Measurements from ENCODE around the gene MECP2.
"Not testable (repeated sequence)": the region's sequence is repeated elsewhere in the genome, so short reads cannot be mapped to it uniquely, and the experiment has no call there.

The MECP2 gene

DNA sequence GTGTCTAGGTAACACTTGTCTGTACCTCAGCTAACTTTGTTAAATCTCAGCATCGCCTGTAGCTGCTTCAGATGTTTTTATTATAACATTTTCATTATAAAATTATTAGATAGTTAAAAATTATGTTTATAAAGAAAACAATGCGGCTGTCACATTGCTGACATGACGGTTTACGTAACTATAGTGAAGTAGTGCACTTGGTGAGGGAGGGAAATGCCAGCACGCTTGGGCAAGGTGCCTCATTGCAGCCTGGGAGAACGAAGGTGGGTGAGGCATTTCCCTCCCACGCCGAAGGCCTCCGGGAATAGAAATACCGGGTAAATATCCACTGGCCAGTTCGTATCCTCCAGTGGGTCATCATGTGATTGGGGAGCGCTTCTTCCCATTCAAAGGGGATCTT, 109.0 kb downstream of the MECP2 start:
- H3K27me3 ChIP-seq: no peaks in the 10 kb centered on the region
- H3K9me3 ChIP-seq: no peaks in the 10 kb centered on the region
- TF ChIP-seq, protein P1, sequence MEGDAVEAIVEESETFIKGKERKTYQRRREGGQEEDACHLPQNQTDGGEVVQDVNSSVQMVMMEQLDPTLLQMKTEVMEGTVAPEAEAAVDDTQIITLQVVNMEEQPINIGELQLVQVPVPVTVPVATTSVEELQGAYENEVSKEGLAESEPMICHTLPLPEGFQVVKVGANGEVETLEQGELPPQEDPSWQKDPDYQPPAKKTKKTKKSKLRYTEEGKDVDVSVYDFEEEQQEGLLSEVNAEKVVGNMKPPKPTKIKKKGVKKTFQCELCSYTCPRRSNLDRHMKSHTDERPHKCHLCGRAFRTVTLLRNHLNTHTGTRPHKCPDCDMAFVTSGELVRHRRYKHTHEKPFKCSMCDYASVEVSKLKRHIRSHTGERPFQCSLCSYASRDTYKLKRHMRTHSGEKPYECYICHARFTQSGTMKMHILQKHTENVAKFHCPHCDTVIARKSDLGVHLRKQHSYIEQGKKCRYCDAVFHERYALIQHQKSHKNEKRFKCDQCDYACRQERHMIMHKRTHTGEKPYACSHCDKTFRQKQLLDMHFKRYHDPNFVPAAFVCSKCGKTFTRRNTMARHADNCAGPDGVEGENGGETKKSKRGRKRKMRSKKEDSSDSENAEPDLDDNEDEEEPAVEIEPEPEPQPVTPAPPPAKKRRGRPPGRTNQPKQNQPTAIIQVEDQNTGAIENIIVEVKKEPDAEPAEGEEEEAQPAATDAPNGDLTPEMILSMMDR (IDR thresholded peaks at IDR 0.05): no peak
- H3K36me3 ChIP-seq: no peaks in the 10 kb centered on the region
- peaks cover 33 to 43% of the 10 kb centered on the region in 2 experiments for H3K4me1 ChIP-seq (ENCODE audit: control insufficient read depth in 1 of 2, insufficient read depth in 1 of 2, low read depth in 1 of 2, low read length in 1 of 2)
- H3K4me3 ChIP-seq (ENCODE audit: low read depth in 1 of 2, low read length in 1 of 2): no peak overlapping the region
- H3K27ac ChIP-seq: no peak overlapping the region

DNA sequence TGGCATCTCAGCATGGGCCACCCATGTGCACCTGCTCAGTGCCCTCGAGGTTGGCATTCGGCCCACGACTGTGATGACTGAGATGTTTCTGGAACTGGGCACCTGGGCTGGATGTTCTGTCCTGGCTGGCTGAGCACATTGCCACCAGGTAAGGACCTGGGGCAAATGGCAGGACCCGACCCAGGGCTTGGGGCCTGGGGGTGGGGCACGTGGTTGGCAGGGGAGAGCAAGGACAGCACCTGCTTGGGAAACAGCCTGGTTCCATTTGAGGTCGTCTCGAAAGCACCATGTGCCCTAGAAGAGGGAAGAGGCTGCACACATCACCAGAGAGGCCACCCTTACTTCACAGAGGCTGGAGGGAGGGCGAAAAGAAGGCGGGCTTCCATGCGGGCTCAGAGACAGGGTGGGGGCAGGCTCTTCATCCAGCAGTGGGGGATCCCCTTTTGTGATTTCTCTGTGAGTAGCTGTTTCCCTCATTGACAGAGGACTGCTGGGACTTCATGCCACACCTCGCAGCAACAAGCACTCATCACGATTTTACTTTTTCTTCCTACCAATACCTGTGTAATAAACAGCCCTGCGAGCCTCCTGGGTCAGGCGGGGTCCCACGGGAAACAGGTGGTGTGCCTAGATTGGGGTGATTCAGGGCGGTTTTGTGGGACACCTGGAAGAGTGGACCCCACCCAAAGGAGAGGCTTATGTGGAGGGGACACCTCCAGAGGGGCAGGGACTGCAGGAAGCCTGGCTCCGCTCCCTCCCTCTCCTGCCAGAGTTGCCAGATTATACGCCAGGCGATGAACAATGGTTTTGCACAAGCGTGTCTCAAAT, 113.0 kb downstream of the MECP2 start:
- H3K27me3 ChIP-seq: no peaks in the 10 kb centered on the region
- H3K27ac ChIP-seq: peak overlapping the region; percentile 88
- peak overlapping the region in 1 of 2 experiments; percentile 28 for H3K4me3 ChIP-seq (ENCODE audit: low read depth in 1 of 2, low read length in 1 of 2)
- H3K4me1 ChIP-seq (ENCODE audit: control insufficient read depth in 1 of 2, insufficient read depth in 1 of 2, low read depth in 1 of 2, low read length in 1 of 2): peaks cover 48 to 49% of the 10 kb centered on the region in 2 experiments
- TF ChIP-seq, protein P1 (IDR thresholded peaks at IDR 0.05): no peak
- H3K9me3 ChIP-seq: no peaks in the 10 kb centered on the region
- no peaks in the 10 kb centered on the region for H3K36me3 ChIP-seq

DNA sequence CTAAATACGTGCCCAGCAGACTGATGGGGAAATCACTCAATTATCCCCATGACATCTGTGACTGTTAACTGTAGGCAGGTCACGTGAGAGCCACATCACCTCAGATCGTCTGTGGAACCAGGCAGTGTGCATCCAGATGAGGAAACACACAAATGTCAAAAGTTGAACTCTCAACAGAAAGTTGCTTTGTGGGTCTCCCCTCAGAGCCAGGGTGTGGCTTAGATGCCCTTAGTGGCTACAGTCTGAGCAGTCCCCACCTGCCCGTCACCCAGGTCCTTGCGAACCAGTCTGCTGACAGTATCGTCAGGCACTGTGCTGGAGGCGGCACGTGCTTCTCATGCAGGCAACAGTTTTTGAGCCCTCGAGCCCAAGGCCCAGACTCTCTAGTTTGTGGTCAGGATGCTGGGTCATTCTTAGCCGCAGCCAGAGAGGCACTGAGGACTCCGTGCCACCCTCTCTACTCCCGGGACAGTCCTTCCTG, 114.2 kb downstream of the MECP2 start:
- Histone ChIP-seq H3K27me3 (no peaks in the 10 kb centered on the region), H3K4me1 (ENCODE audit: control insufficient read depth in 1 of 2, insufficient read depth in 1 of 2, low read depth in 1 of 2, low read length in 1 of 2) (peaks cover 46 to 48% of the 10 kb centered on the region in 2 experiments), H3K36me3 (no peaks in the 10 kb centered on the region), H3K27ac (peak overlapping the region; percentile 88), H3K9me3 (no peaks in the 10 kb centered on the region), H3K4me3 (ENCODE audit: low read depth in 1 of 2, low read length in 1 of 2) (no peak overlapping the region)
- TF ChIP-seq, protein P1 (IDR thresholded peaks at IDR 0.05): no peak

DNA sequence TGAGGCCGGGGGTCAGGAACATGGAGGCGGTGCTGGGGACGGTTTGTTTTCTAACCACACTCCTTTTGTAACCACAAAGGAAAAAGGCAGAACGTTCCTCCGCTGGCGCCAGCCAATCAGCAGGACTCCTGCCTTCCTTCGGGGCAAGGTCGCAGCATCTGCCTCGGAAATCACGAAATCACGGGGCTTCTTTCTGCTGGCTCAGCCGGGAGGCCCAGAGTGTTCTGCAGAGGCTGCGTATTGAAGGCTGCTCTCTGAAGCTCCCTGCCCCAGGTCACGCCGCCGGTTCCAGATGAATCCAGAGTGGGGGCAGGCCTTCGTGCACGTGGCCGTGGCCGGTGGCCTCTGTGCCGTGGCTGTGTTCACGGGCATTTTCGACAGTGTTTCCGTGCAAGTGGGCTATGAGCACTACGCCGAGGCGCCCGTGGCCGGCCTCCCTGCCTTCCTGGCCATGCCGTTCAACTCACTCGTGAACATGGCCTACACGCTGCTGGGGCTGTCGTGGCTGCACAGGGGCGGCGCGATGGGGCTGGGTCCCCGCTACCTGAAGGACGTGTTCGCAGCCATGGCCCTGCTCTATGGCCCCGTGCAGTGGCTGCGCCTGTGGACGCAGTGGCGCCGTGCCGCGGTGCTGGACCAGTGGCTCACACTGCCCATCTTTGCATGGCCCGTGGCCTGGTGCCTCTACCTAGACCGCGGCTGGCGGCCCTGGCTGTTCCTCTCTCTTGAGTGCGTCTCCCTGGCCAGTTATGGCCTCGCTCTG, 115.6 kb downstream of the MECP2 start:
- H3K9me3 ChIP-seq: no peaks in the 10 kb centered on the region
- peak overlapping the region; percentile 39 to 49 for H3K4me3 ChIP-seq (ENCODE audit: low read depth in 1 of 2, low read length in 1 of 2)
- peaks cover 46 to 48% of the 10 kb centered on the region in 2 experiments for H3K4me1 ChIP-seq (ENCODE audit: control insufficient read depth in 1 of 2, insufficient read depth in 1 of 2, low read depth in 1 of 2, low read length in 1 of 2)
- H3K36me3 ChIP-seq: no peaks in the 10 kb centered on the region
- TF ChIP-seq, protein P1 (IDR thresholded peaks at IDR 0.05): no peak
- peak overlapping the region; percentile 88 for H3K27ac ChIP-seq
- no peaks in the 10 kb centered on the region for H3K27me3 ChIP-seq

DNA sequence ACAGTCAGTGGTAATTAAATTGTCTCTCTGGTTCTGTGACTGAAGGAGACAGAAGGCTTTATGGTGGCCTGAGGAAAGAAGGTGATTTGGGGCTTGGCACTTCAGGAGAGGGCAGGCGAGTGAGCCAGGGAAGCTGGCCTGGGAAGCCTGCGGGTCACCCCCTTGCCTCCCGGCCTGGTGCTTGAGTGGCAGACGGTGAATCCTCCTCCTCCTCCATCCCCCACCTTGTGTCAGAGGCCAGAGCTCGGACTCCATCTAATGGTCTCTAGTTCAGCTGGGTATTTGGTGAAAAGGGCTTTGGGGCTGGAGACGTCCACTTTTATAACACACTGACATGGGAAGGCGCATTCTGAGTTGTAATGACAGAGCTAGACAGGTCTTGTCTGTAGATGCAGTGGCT, 116.3 kb downstream of the MECP2 start:
- no peaks in the 10 kb centered on the region for H3K36me3 ChIP-seq
- peak overlapping the region; percentile 39 to 49 for H3K4me3 ChIP-seq (ENCODE audit: low read depth in 1 of 2, low read length in 1 of 2)
- peaks cover 46 to 48% of the 10 kb centered on the region in 2 experiments for H3K4me1 ChIP-seq (ENCODE audit: control insufficient read depth in 1 of 2, insufficient read depth in 1 of 2, low read depth in 1 of 2, low read length in 1 of 2)
- peak overlapping the region; percentile 88 for H3K27ac ChIP-seq
- H3K27me3 ChIP-seq: no peaks in the 10 kb centered on the region
- TF ChIP-seq, protein P1 (IDR thresholded peaks at IDR 0.05): no peak
- H3K9me3 ChIP-seq: no peaks in the 10 kb centered on the region

- Histone ChIP-seq H3K27ac (peak overlapping the region; percentile 88), H3K4me1 (ENCODE audit: control insufficient read depth in 1 of 2, insufficient read depth in 1 of 2, low read depth in 1 of 2, low read length in 1 of 2) (peaks cover 44 to 46% of the 10 kb centered on the region in 2 experiments)
- H3K36me3 ChIP-seq; H3K9me3 ChIP-seq; H3K27me3 ChIP-seq; H3K4me3 ChIP-seq (ENCODE audit: low read depth in 1 of 2, low read length in 1 of 2): not testable (repeated sequence)
Observed at GRCh38 chrX:153980394-153980793, 117.1 kb downstream of the MECP2 start.
